ENCODE results near the gene ZNF202. TPM values are rescaled to one million over a fixed set of nuclear protein-coding genes. Genes with fewer than 3 reads are reported as not detected.

Gene ZNF202
- total RNA-seq, 1 donor from 2014 or later: 10.5 TPM

- Histone ChIP-seq H3K36me3 (ENCODE audit: control insufficient read depth, insufficient read depth, low read length) (no peaks in the 10 kb centered on the region), H3K27me3 (ENCODE audit: control insufficient read depth, insufficient read depth, low read length) (no peaks in the 10 kb centered on the region), H3K4me3 (ENCODE audit: low read depth, low read length) (no peak overlapping the region)
- DNase-seq (ENCODE audit: low read depth): no peak
- TF ChIP-seq CTCF (IDR thresholded peaks at IDR 0.05; ENCODE audit: insufficient read depth, low read length, poor library complexity, severe bottlenecking): no peak
Measured at GRCh38 chr11:123760894-123761293, 19.4 kb upstream of the ZNF202 start.

GRCh38 chr11:123757976-123758375 is 16.5 kb upstream of the ZNF202 start:
- Histone ChIP-seq H3K27me3 (ENCODE audit: control insufficient read depth, insufficient read depth, low read length) (no peaks in the 10 kb centered on the region), H3K4me3 (ENCODE audit: low read depth, low read length) (no peak overlapping the region), H3K36me3 (ENCODE audit: control insufficient read depth, insufficient read depth, low read length) (no peaks in the 10 kb centered on the region)
- DNase-seq (ENCODE audit: low read depth): no peak
- TF ChIP-seq CTCF (IDR thresholded peaks at IDR 0.05; ENCODE audit: insufficient read depth, low read length, poor library complexity, severe bottlenecking): no peak

GRCh38 chr11:123755813-123756212 is 14.4 kb upstream of the ZNF202 start:
- H3K4me3 ChIP-seq (ENCODE audit: low read depth, low read length): no peak overlapping the region
- no peaks in the 10 kb centered on the region for H3K27me3 ChIP-seq (ENCODE audit: control insufficient read depth, insufficient read depth, low read length)
- H3K36me3 ChIP-seq (ENCODE audit: control insufficient read depth, insufficient read depth, low read length): no peaks in the 10 kb centered on the region
- no peak for DNase-seq (ENCODE audit: low read depth)
- TF ChIP-seq CTCF (IDR thresholded peaks at IDR 0.05; ENCODE audit: insufficient read depth, low read length, poor library complexity, severe bottlenecking): no peak

- no peak for DNase-seq (ENCODE audit: low read depth)
- no peaks in the 10 kb centered on the region for H3K27me3 ChIP-seq (ENCODE audit: control insufficient read depth, insufficient read depth, low read length)
- no peak overlapping the region for H3K4me3 ChIP-seq (ENCODE audit: low read depth, low read length)
- H3K36me3 ChIP-seq (ENCODE audit: control insufficient read depth, insufficient read depth, low read length): no peaks in the 10 kb centered on the region
- TF ChIP-seq CTCF (IDR thresholded peaks at IDR 0.05; ENCODE audit: insufficient read depth, low read length, poor library complexity, severe bottlenecking): no peak
Measured at GRCh38 chr11:123755344-123755743, 13.9 kb upstream of the ZNF202 start.

- no peak for DNase-seq (ENCODE audit: low read depth)
- H3K27me3 ChIP-seq (ENCODE audit: control insufficient read depth, insufficient read depth, low read length): no peaks in the 10 kb centered on the region
- no peaks in the 10 kb centered on the region for H3K36me3 ChIP-seq (ENCODE audit: control insufficient read depth, insufficient read depth, low read length)
- no peak within 1 kb of the TSS for H3K4me3 ChIP-seq (ENCODE audit: low read depth, low read length)
- no peak for TF ChIP-seq CTCF (IDR thresholded peaks at IDR 0.05; ENCODE audit: insufficient read depth, low read length, poor library complexity, severe bottlenecking)
Measured at GRCh38 chr11:123754101-123754568, 12.7 kb upstream of the ZNF202 start, which contains the start of gene OR6X1. TSS of gene OR6X1 (minus strand) at chr11:123754518. CDS start at chr11:123754518, 0 bp downstream.

- H3K36me3 ChIP-seq (ENCODE audit: control insufficient read depth, insufficient read depth, low read length): no peaks in the 10 kb centered on the region
- no peaks in the 10 kb centered on the region for H3K27me3 ChIP-seq (ENCODE audit: control insufficient read depth, insufficient read depth, low read length)
- H3K4me3 ChIP-seq (ENCODE audit: low read depth, low read length): no peak overlapping the region
- no peak for TF ChIP-seq CTCF (IDR thresholded peaks at IDR 0.05; ENCODE audit: insufficient read depth, low read length, poor library complexity, severe bottlenecking)
- no peak for DNase-seq (ENCODE audit: low read depth)
Measured at GRCh38 chr11:123753110-123753509, 11.7 kb upstream of the ZNF202 start.

Measured in kidney epithelial cell (primary cell).